ENCODE data around the gene G3BP1. TPM values are rescaled to one million over a fixed set of nuclear protein-coding genes. Genes with fewer than 3 reads are reported as not detected.
"Not testable (repeated sequence)": the region's sequence is repeated elsewhere in the genome, so short reads cannot be mapped to it uniquely, and the experiment has no call there.

G3BP1 gene
- total RNA-seq, 1 donor from 2014 or later = 151 TPM

- intact Hi-C loops (cut with DNase I); ATAC-seq; DNase-seq (ENCODE audit: low spot score): not testable (repeated sequence)
These were observed 11.9 kb downstream of the G3BP1 start for GRCh38 chr5:151783664-151784063.

- intact Hi-C loops (cut with DNase I) = no loop called here
- DNase-seq (ENCODE audit: low spot score) (no peak), ATAC-seq (no peak)
These were observed 12.4 kb downstream of the G3BP1 start for GRCh38 chr5:151784141-151784540.

- no peak for DNase-seq (ENCODE audit: low spot score)
- intact Hi-C loops (cut with DNase I) = no loop called here
- ATAC-seq = no peak
These were observed 14.7 kb downstream of the G3BP1 start for GRCh38 chr5:151786468-151786867.

GRCh38 chr5:151787817-151788216 lies 16.1 kb downstream of the G3BP1 start:
- intact Hi-C loops (cut with DNase I) = no loop called here
- no peak for ATAC-seq
- no peak for DNase-seq (ENCODE audit: low spot score)

- DNase-seq (ENCODE audit: low spot score) (no peak), ATAC-seq (no peak)
- intact Hi-C loops (cut with DNase I) = no loop called here
These were observed 21.6 kb downstream of the G3BP1 start for GRCh38 chr5:151793358-151793757.

- intact Hi-C loops (cut with DNase I) = no loop called here
- DNase-seq (ENCODE audit: low spot score) (no peak), ATAC-seq (no peak)
These were observed 23.7 kb downstream of the G3BP1 start for GRCh38 chr5:151795426-151795825.

- intact Hi-C loops (cut with DNase I) = no loop called here
- no peak for DNase-seq (ENCODE audit: low spot score)
- no peak for ATAC-seq
These were observed 26.9 kb downstream of the G3BP1 start for GRCh38 chr5:151798674-151799073.

- ATAC-seq (no peak), DNase-seq (ENCODE audit: low spot score) (no peak)
- intact Hi-C loops (cut with DNase I) = no loop called here
These were observed 27.7 kb downstream of the G3BP1 start for GRCh38 chr5:151799407-151799806.

- DNase-seq (ENCODE audit: low spot score) (no peak), ATAC-seq (no peak)
- intact Hi-C loops (cut with DNase I) = no loop called here
These were observed 28.8 kb downstream of the G3BP1 start for GRCh38 chr5:151800532-151800931.

GRCh38 chr5:151805414-151806223 lies 33.9 kb downstream of the G3BP1 start:
- intact Hi-C loops (cut with DNase I) = no loop called here
- no peak for ATAC-seq
- DNase-seq (ENCODE audit: low spot score) = no peak

- no peak for ATAC-seq
- intact Hi-C loops (cut with DNase I) = no loop called here
- DNase-seq (ENCODE audit: low spot score) = no peak
These were observed 36.9 kb downstream of the G3BP1 start for GRCh38 chr5:151808451-151809169.

- DNase-seq (ENCODE audit: low spot score) (no peak), ATAC-seq (no peak)
- intact Hi-C loops (cut with DNase I) = no loop called here
These were observed 38.7 kb downstream of the G3BP1 start for GRCh38 chr5:151810449-151810848.

- DNase-seq (ENCODE audit: low spot score) (no peak), ATAC-seq (no peak)
- intact Hi-C loops (cut with DNase I) = no loop called here
These were observed 39.1 kb downstream of the G3BP1 start for GRCh38 chr5:151810897-151811296.

- peak; percentile 67 for ATAC-seq
- DNase-seq (ENCODE audit: low spot score) = no peak
- intact Hi-C loops (cut with DNase I) = no loop called here
These were observed 40.0 kb downstream of the G3BP1 start for GRCh38 chr5:151811593-151812321.

GRCh38 chr5:151812757-151813309 lies 41.1 kb downstream of the G3BP1 start:
- ATAC-seq (no peak), DNase-seq (ENCODE audit: low spot score) (no peak)
- intact Hi-C loops (cut with DNase I) = no loop called here

- ATAC-seq = no peak
- intact Hi-C loops (cut with DNase I) = no loop called here
These were observed 43.3 kb downstream of the G3BP1 start for GRCh38 chr5:151815051-151815450.

GRCh38 chr5:151819830-151820229 lies 48.1 kb downstream of the G3BP1 start:
- DNase-seq (ENCODE audit: low spot score) = no peak
- ATAC-seq = no peak
- intact Hi-C loops (cut with DNase I) = loop anchor here (10.0 kb wide), 1 partner anchor 695 kb away; no protein-coding TSS in a partner anchor

More at GRCh38 chr5:151815051-151815450, 43.3 kb downstream of the G3BP1 start:
- no peak for DNase-seq (ENCODE audit: low spot score)

GRCh38 chr5:151820271-151820670 lies 48.5 kb downstream of the G3BP1 start:
- DNase-seq (ENCODE audit: low spot score) (no peak), ATAC-seq (no peak)
- intact Hi-C loops (cut with DNase I) = loop anchor here (10.0 kb wide), 1 partner anchor 695 kb away; no protein-coding TSS in a partner anchor

GRCh38 chr5:151820903-151821302 lies 49.1 kb downstream of the G3BP1 start:
- no peak for ATAC-seq
- intact Hi-C loops (cut with DNase I) = loop anchor here (10.0 kb wide), 1 partner anchor 694 kb away; no protein-coding TSS in a partner anchor
- DNase-seq (ENCODE audit: low spot score) = no peak
